ENCODE results near the gene FOLR1. TPM values are rescaled to one million over a fixed set of nuclear protein-coding genes. Genes with fewer than 3 reads are reported as not detected.
"Not testable (repeated sequence)": the region's sequence is repeated elsewhere in the genome, so short reads cannot be mapped to it uniquely, and the experiment has no call there.

Gene FOLR1
- total and polyA plus RNA-seq, 7 donors = 0.22 to 0.36 TPM; not detected in 5

DNA sequence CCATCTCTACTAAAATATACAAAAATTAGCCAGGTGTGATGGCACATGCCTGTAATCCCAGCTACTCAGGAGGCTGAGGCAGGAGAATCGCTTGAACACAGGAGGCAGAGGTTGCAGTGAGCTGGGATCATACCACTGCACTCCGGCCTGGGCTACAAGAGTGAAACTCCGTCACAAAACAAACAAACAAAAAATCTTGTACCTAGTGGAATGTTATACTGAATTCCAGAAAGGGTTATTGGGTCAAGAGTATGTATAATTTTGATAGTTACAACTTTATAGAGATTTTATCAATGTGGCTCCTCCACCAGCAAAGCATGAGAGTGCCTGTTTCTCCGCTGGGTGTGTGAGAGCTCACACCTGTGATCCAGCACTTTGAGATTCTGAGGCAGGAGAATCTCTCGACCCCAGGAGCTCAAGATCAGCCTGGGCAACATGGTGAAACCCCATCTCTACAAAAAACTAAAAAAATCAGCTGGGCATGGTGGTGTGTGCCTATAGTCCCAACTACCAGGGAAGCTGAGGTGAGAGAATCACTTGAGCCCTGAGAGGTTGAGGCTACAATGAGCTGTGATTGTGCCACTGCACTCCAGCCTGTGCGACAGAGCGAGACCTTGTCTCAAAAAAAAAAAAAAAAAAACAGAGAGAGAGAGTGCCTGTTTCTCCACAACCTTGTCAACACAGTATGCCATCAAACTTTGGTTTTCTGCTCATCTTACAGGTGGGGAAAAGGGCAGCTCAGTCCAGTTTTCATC is 12.7 kb upstream of the FOLR1 start:
- H3K27ac ChIP-seq = no peak overlapping the region
- H3K27me3 ChIP-seq (ENCODE audit: insufficient read depth in 3 of 3, low read length in 2 of 3) = no peaks in the 10 kb centered on the region
- intact Hi-C loops (cut with DNase I) = no loop called here
- no peaks in the 10 kb centered on the region for H3K36me3 ChIP-seq (ENCODE audit: insufficient read depth in 1 of 2, low read depth in 1 of 2)
- H3K9me3 ChIP-seq = no peaks in the 10 kb centered on the region
- no peak for DNase-seq
- WGBS, 3 donors = 86 to 89% (median 87%) methylated on average over 7 of the region's 7 CpGs
- no peaks in the 10 kb centered on the region for H3K4me1 ChIP-seq
- no peak overlapping the region for H3K4me3 ChIP-seq
- TF ChIP-seq CTCF (IDR thresholded peaks at IDR 0.05) = no peak
- no peak for ATAC-seq

DNA sequence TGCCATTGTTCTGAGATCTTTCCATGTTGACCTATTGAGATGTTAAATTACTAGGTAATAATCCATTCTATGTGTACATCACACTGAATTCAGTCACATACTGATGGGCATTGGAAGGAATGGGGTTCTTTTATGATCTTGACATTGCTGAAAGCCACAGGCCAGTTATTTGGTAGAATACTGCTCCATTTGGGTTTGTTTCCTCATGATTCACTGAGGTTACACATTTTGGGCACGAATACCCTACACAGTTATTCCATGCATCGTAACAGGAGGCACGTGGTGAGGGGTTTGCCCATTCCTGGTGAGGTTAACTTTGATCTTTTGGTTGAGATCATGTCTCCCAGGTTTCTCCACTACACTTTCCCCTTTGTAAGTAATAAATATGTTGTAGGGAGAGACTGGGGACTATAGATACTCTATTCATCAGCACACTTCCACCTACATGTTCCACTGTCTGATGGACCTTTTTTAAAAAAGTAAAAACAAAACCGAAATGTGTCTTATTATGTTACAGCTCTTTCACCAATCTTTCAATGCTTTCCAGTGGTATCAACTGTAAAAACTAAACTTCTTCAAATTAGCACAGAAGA is 12.0 kb upstream of the FOLR1 start:
- no peaks in the 10 kb centered on the region for H3K4me1 ChIP-seq
- no peak for ATAC-seq
- DNase-seq = no peak
- 73 to 83% (median 75%) methylated on average over 4 of the region's 4 CpGs for WGBS, 3 donors
- TF ChIP-seq CTCF (IDR thresholded peaks at IDR 0.05) = no peak
- H3K27ac ChIP-seq = no peak overlapping the region
- H3K4me3 ChIP-seq = no peak overlapping the region
- no peaks in the 10 kb centered on the region for H3K9me3 ChIP-seq
- intact Hi-C loops (cut with DNase I) = loop anchor here in 1 of 2 donors (2.0 kb wide), 1 partner anchor 39 kb away; no protein-coding TSS in a partner anchor
- no peaks in the 10 kb centered on the region for H3K27me3 ChIP-seq (ENCODE audit: insufficient read depth in 3 of 3, low read length in 2 of 3)
- H3K36me3 ChIP-seq (ENCODE audit: insufficient read depth in 1 of 2, low read depth in 1 of 2) = no peaks in the 10 kb centered on the region

DNA sequence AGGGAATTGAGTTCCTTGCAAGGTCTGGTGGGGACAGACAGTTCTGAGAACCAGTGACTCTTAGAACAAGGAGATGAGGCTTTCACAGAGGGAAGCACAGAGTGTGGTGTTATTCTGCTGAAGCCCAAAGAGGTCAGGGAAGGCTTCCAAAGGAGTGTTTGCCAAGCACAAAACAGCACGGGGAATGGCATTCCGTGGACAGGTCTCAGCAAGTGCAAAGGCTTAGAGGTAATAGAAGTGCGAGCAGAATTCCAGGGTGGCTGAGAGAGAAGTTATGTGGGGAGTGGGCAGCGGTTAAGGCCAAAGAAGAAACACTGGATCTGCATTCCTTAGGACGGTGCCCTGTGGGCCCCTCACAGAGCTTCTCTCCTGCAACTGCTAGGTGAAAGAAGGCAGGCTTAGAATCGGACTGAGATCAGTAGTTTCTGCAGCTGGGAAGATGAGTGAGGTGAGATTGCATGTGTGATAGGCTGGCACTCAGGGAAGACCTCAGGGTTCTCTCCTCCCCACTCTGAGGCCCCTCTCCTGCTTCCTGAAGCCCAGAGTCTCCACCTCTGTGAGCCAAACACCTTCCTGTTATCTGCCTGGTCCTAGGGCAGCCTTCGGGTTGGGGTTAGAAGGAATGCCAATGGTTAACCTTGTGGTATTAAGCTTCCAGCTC is 10.9 kb upstream of the FOLR1 start:
- 42 to 49% (median 44%) methylated on average over 7 of the region's 7 CpGs for WGBS, 3 donors
- not testable (repeated sequence) for H3K4me3 ChIP-seq; H3K9me3 ChIP-seq; H3K27me3 ChIP-seq (ENCODE audit: insufficient read depth in 3 of 3, low read length in 2 of 3); H3K4me1 ChIP-seq; H3K27ac ChIP-seq; DNase-seq; H3K36me3 ChIP-seq (ENCODE audit: insufficient read depth in 1 of 2, low read depth in 1 of 2)
- intact Hi-C loops (cut with DNase I) = loop anchor here in 1 of 2 donors (2.0 kb wide), 1 partner anchor 40 kb away; no protein-coding TSS in a partner anchor
- ATAC-seq = peak in 2 of 4 donors; percentile 16 to 44

DNA sequence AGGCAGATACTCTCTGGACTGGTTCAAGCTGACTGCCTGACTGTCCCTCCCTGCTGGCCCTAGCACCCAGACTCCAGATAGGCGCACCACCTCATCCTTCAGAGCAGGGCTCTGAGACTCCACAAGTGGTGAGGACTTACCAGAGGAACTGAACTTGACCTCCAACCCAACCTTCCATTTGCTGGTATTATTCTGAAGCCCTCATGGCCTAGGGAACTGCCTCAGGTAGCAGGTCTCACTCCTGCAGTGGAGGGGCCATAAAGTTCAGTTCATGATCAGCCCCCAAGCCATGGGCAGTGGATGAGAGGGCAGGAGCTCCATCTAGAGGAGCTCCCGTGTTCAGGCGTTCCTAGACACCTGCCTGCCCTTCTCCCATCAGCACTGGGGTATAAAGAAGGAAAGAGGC is 10.4 kb upstream of the FOLR1 start:
- not testable (repeated sequence) for H3K4me1 ChIP-seq; H3K36me3 ChIP-seq (ENCODE audit: insufficient read depth in 1 of 2, low read depth in 1 of 2); DNase-seq; H3K27me3 ChIP-seq (ENCODE audit: insufficient read depth in 3 of 3, low read length in 2 of 3); H3K27ac ChIP-seq; H3K4me3 ChIP-seq; H3K9me3 ChIP-seq
- peak in 1 of 4 donors; percentile 20 for ATAC-seq
- intact Hi-C loops (cut with DNase I) = loop anchor here in 1 of 2 donors (2.0 kb wide), 1 partner anchor 41 kb away; no protein-coding TSS in a partner anchor
- 75 to 93% (median 78%) methylated on average over 3 of the region's 3 CpGs for WGBS, 3 donors

DNA sequence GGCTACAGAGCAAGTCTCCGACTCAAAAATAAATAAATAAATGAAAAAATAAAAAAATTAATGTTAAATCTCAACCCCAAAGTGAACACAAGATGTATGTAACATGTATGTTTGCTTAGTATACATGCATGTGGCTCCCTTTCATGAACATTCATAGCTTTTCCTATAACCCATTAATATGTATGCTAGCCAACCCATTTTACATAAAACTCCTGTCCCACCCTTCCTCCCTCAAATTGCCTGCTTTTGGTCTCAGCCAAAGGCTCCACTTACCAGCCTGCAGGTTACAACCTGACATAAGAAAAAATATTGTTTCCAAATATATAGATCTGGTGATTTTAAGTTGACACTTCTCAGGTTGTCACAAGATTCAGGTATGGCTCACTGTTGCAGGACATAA is 3.7 kb upstream of the FOLR1 start:
- no peak overlapping the region for H3K4me3 ChIP-seq
- ATAC-seq (no peak), DNase-seq (no peak)
- H3K27me3 ChIP-seq (ENCODE audit: insufficient read depth in 3 of 3, low read length in 2 of 3) = no peaks in the 10 kb centered on the region
- no peaks in the 10 kb centered on the region for H3K36me3 ChIP-seq (ENCODE audit: insufficient read depth in 1 of 2, low read depth in 1 of 2)
- no peak for TF ChIP-seq CTCF (IDR thresholded peaks at IDR 0.05)
- H3K27ac ChIP-seq = no peak overlapping the region
- H3K9me3 ChIP-seq = no peaks in the 10 kb centered on the region
- no peaks in the 10 kb centered on the region for H3K4me1 ChIP-seq
- intact Hi-C loops (cut with DNase I) = no loop called here
- 85 to 100% (median 94%) methylated on average over 1 of the region's 1 CpG for WGBS, 3 donors
